IMR-90 (cell line): ENCODE data around the gene RAD51B. TPM values are rescaled to one million over a fixed set of nuclear protein-coding genes. Genes with fewer than 3 reads are reported as not detected.

ENCODE experiments used
- ATAC-seq: fragments of 200-7000 bp; cut with Tn5 transposase; 2 replicates; pipeline ENCODE4 v1.9.1; 2020; ENCODE audit warnings: low read depth, mild to moderate bottlenecking, moderate library complexity
- BruUV-seq: library from RNA; stranded (reverse); fragments of 400-500 nt; replicated peaks from 2 replicates; lab custom pipeline; 2021; lab: Mats Ljungman, UMichigan
- CTCF ChIA-PET: fragments of 300-600 bp; formaldehyde crosslinking; extraction: SDS; loops from one replicate; lab custom pipeline; 2021; ENCODE audit warnings: antibody characterized with exemption; lab: Yijun Ruan, JAX
- POLR2A ChIA-PET: fragments of 300-600 bp; sonication (Branson Sonifier 250); formaldehyde crosslinking; loops from one replicate; lab custom pipeline; 2022; ENCODE audit warnings: antibody characterized with exemption; ENCODE audit not compliant: unreplicated experiment; lab: Charles Lee
- DNase-seq: peaks from one replicate; pipeline ENCODE4 v3.0.0; 2013
- H2AFZ ChIP-seq: replicated peaks from 2 replicates; pipeline ENCODE3; 2013; ENCODE audit warnings: low read length, mild to moderate bottlenecking; ENCODE audit not compliant: poor library complexity
- H2AK5ac ChIP-seq: 2 replicates; pipeline ENCODE4 v1.6.1; 2013; ENCODE audit warnings: low read depth, low read length, inconsistent platforms
- H2AK9ac ChIP-seq: replicated peaks from 2 replicates; pipeline ENCODE3; 2013; ENCODE audit warnings: mild to moderate bottlenecking, low read depth, low read length, moderate library complexity; ENCODE audit not compliant: poor library complexity
- H2BK120ac ChIP-seq: 2 replicates; pipeline ENCODE4 v1.6.1; 2013; ENCODE audit warnings: low read depth, low read length, inconsistent platforms
- H2BK15ac ChIP-seq: 3 replicates; pipeline ENCODE4 v1.6.1; 2013; ENCODE audit warnings: low read depth, low read length, inconsistent platforms
- H2BK20ac ChIP-seq: 2 replicates; pipeline ENCODE4 v1.6.1; 2013; ENCODE audit warnings: low read depth, mild to moderate bottlenecking, inconsistent platforms, low read length, moderate library complexity
- H2BK5ac ChIP-seq: 2 replicates; pipeline ENCODE4 v1.6.1; 2013; ENCODE audit warnings: mild to moderate bottlenecking, low read depth, low read length, inconsistent platforms; ENCODE audit not compliant: poor library complexity, severe bottlenecking
- H3K14ac ChIP-seq: replicated peaks from 2 replicates; pipeline ENCODE4 v1.6.1; 2013; ENCODE audit warnings: low read depth, low read length, inconsistent platforms
- H3K18ac ChIP-seq: 2 replicates; pipeline ENCODE4 v1.6.1; 2013; ENCODE audit warnings: low read depth, low read length, control low read depth
- H3K23ac ChIP-seq: 2 replicates; pipeline ENCODE4 v1.6.1; 2013; ENCODE audit warnings: low read depth, low read length, inconsistent platforms
- H3K27ac ChIP-seq: 2 replicates; pipeline ENCODE4 v1.5.1; 2013; ENCODE audit warnings: mild to moderate bottlenecking, control low read depth, low read length; ENCODE audit not compliant: insufficient read depth
- H3K27me3 ChIP-seq: 2 replicates; pipeline ENCODE4 v1.6.1; 2013; ENCODE audit warnings: low read length; ENCODE audit not compliant: control insufficient read depth, insufficient read depth
- H3K36me3 ChIP-seq: 2 replicates; pipeline ENCODE4 v1.6.1; 2013; ENCODE audit warnings: low read length, mixed read lengths; ENCODE audit not compliant: control insufficient read depth, insufficient read depth
- H3K4ac ChIP-seq: 2 replicates; pipeline ENCODE4 v1.6.1; 2013; ENCODE audit warnings: low read depth, low read length, inconsistent platforms
- H3K4me1 ChIP-seq: 2 replicates; pipeline ENCODE4 v1.6.1; 2013; ENCODE audit warnings: low read length, mixed read lengths; ENCODE audit not compliant: control insufficient read depth, insufficient read depth
- H3K4me2 ChIP-seq: 2 replicates; pipeline ENCODE4 v1.6.1; 2013; ENCODE audit warnings: low read depth, mild to moderate bottlenecking, control low read depth, low read length, moderate library complexity
- H3K4me3 ChIP-seq: 2 replicates; pipeline ENCODE4 v1.5.1; 2013; ENCODE audit warnings: low read depth, mild to moderate bottlenecking, control low read depth, low read length, moderate library complexity; ENCODE audit not compliant: insufficient read depth
- H3K56ac ChIP-seq: 2 replicates; pipeline ENCODE4 v1.6.1; 2013; ENCODE audit warnings: low read length, inconsistent platforms; ENCODE audit not compliant: insufficient read depth; ENCODE audit errors: extremely low read depth
- H3K79me1 ChIP-seq, 2 experiments: 2 replicates each; pipeline ENCODE4 v1.6.1; 2013; ENCODE audit warnings: low read length in 2 of 2, inconsistent platforms in 1 of 2, low read depth in 1 of 2
- H3K9ac ChIP-seq: 2 replicates; pipeline ENCODE4 v1.6.1; 2013; ENCODE audit warnings: low read depth, low read length, control low read depth
- H3K9me1 ChIP-seq: 2 replicates; pipeline ENCODE4 v1.6.1; 2013; ENCODE audit warnings: low read length, inconsistent platforms; ENCODE audit not compliant: insufficient read depth
- H3K9me3 ChIP-seq: 2 replicates; pipeline ENCODE4 v1.6.1; 2013; ENCODE audit warnings: low read length; ENCODE audit not compliant: control insufficient read depth, insufficient read depth
- H4K20me1 ChIP-seq: 2 replicates; pipeline ENCODE4 v1.6.1; 2013; ENCODE audit warnings: low read length, inconsistent platforms; ENCODE audit not compliant: insufficient read depth
- H4K5ac ChIP-seq: 2 replicates; pipeline ENCODE4 v1.6.1; 2013; ENCODE audit warnings: mild to moderate bottlenecking, low read depth, low read length, control low read depth
- H4K8ac ChIP-seq, 2 experiments: 2 replicates each; pipeline ENCODE4 v1.6.1; 2013; ENCODE audit warnings: low read depth in 2 of 2, low read length in 2 of 2, control low read depth in 1 of 2, inconsistent platforms in 1 of 2
- H4K91ac ChIP-seq: 2 replicates; pipeline ENCODE4 v1.6.1; 2013; ENCODE audit warnings: low read depth, low read length, inconsistent platforms; ENCODE audit not compliant: insufficient read depth
- CEBPB ChIP-seq: IDR thresholded peaks from 2 replicates; pipeline ENCODE4 v1.6.1; 2012; ENCODE audit warnings: low read depth, low read length, improper control_type of control experiment
- CHD1 ChIP-seq: IDR thresholded peaks from 2 replicates; pipeline ENCODE4 v1.6.1; 2012; ENCODE audit warnings: low read depth, low read length, improper control_type of control experiment
- RCOR1 ChIP-seq: IDR thresholded peaks from 2 replicates; pipeline ENCODE4 v1.6.1; 2012; ENCODE audit warnings: mild to moderate bottlenecking, low read length, improper control_type of control experiment; ENCODE audit not compliant: insufficient replicate concordance
- WGBS, 2 experiments: methylation state at CpG; one replicate each; pipeline versions ENCODE4 v1.1.5 to v1.1.7; 2013; ENCODE audit warnings: missing lambda C conversion rate in 2 of 2; ENCODE audit not compliant: insufficient read length in 1 of 2; ENCODE audit errors: extremely low coverage in 2 of 2; 5-methylcytosine and 5-hydroxymethylcytosine counted together
- dilution Hi-C: fragments of 300-500 bp; cut with HindIII; formaldehyde crosslinking; loops from one replicate; pipeline ENCODE4 v1.14.3; 2018; ENCODE audit warnings: low sequenced_read_pairs; ENCODE audit not compliant: unreplicated experiment
- in situ Hi-C: fragments of 300-500 bp; cut with MboI; formaldehyde crosslinking; loops from 3 replicates; pipeline ENCODE4 v1.14.3; 2019; ENCODE audit warnings: low sequenced_read_pairs, inconsistent platforms, mixed read lengths
- intact Hi-C: fragments of 100-400 bp; cut with micrococcal nuclease; formaldehyde crosslinking; loops from 2 replicates; pipeline ENCODE4 v1.10.0; 2022
- polyA plus RNA-seq, 3 experiments: library from polyadenylated mRNA; depleted of rRNA; stranded (reverse); fragments of >200 nt; gene quantifications; 2 replicates each; pipeline ENCODE4 v1.2.3, GENCODE V29; 2012; ENCODE audit warnings: low replicate concordance in 1 of 3
- total RNA-seq: library from RNA; depleted of rRNA; stranded (reverse); fragments of >200 nt; gene quantifications from 2 replicates; pipeline ENCODE4 v1.2.3, GENCODE V29; 2012
- TF ChIP-seq, protein P1 (sequence below): fragments of 150-350 bp; IDR thresholded peaks from 2 replicates; pipeline ENCODE4 v1.6.1; 2017; ENCODE audit warnings: mild to moderate bottlenecking, antibody characterized with exemption, low read length, low read depth

Gene RAD51B
- total and polyA plus RNA-seq, 2 of the 4 experiments (the other 2 are of a cell fraction) = 5.1 to 18.8 TPM

DNA sequence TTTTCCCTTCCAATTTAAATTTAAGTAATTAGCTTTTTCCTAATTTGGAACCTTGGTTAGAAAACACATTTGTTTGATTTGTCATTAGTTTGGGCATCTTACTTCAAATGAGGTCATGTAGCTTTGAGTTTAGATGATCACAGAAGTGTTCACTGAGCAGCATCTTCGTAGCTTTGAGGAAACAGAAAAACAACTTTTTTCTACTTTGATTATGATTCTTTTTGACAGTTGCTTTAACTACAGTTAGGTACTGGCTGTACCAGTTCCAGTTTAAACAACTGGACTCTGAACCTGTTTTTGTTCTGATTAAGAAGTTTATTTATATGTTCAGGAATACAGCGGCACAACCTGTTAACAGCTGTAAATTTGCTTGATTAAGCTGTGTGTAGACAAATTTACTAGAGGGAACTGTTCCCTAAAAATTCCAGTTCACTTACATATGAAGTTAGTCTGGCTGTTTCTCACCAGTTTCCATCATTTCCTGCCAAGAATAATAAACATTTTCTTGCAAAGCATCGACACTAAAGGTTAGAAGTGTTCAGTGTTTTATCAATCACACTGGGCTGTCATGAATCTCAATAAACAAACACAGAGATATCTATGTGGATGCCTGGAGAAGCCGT, 191.9 kb downstream of the RAD51B start:
- Histone ChIP-seq H4K20me1 (no peaks in the 10 kb centered on the region), H4K5ac (no peak overlapping the region), H3K9me1 (0 out of 2 replicates have a peak, but pooled peaks cover 2% of the 10 kb centered on the region), H3K27me3 (no peaks in the 10 kb centered on the region), H3K79me1 (no peaks in the 10 kb centered on the region), H3K23ac (no peak overlapping the region), H3K36me3 (no peaks in the 10 kb centered on the region), H2BK20ac (no peak overlapping the region), H4K91ac (no peak overlapping the region), H3K4me3 (no peak overlapping the region), H3K56ac (no peak overlapping the region), H3K9ac (no peak overlapping the region), H3K27ac (no peak overlapping the region), H2BK15ac (no peak overlapping the region), H2AK9ac (no peak overlapping the region), H3K18ac (no peak overlapping the region), H2AFZ (no peak overlapping the region), H3K4me1 (peaks cover 5% of the 10 kb centered on the region; the same call in 1 of the 2 replicates), H2BK5ac (no peak overlapping the region), H3K4me2 (peak overlapping the region; percentile 15; the same call in 1 of the 2 replicates), H2AK5ac (no peak overlapping the region), H4K8ac (no peak overlapping the region; a peak in 1 of 4 replicates), H3K4ac (no peak overlapping the region), H2BK120ac (no peak overlapping the region), H3K14ac (no peak overlapping the region), H3K9me3 (no peaks in the 10 kb centered on the region)
- dilution Hi-C loops (no loop called here), intact Hi-C loops (no loop called here), in situ Hi-C loops (no loop called here)
- ATAC-seq (peak; percentile 28), DNase-seq (peak; percentile 87)
- ChIA-PET CTCF (interaction anchor here (0.6 kb wide), 1 partner anchor 821 kb away, joined by 4 read pairs; no protein-coding TSS in a partner anchor), POLR2A (no interaction called here)
- TF ChIP-seq CHD1 (no peak), RCOR1 (no peak), CEBPB (no peak)
- TF ChIP-seq, protein P1, sequence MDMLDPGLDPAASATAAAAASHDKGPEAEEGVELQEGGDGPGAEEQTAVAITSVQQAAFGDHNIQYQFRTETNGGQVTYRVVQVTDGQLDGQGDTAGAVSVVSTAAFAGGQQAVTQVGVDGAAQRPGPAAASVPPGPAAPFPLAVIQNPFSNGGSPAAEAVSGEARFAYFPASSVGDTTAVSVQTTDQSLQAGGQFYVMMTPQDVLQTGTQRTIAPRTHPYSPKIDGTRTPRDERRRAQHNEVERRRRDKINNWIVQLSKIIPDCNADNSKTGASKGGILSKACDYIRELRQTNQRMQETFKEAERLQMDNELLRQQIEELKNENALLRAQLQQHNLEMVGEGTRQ = no peak
- no CpG with 5 or more reads among the region's 4 CpGs for WGBS, 2 experiments
- no TSS peak for BruUV-seq
